Right lobe of liver (tissue), 4 donors: Measurements from ENCODE around the gene BTBD18.

ENCODE experiments used
- POLR2A ChIP-seq: fragments of 450-650 bp; IDR thresholded peaks from one replicate; pipeline ENCODE4 v1.6.1; 2017; ENCODE audit warnings: antibody characterized with exemption, mild to moderate bottlenecking
- TF ChIP-seq, protein P1 (sequence below), 4 donors: fragments of 200-600 bp in 3 of 4; fragments of 450-650 bp in 1 of 4; IDR thresholded peaks; one replicate each; pipeline versions ENCODE4 v1.5.1 to v1.8.0; 2016 to 2022; ENCODE audit warnings: antibody characterized with exemption in 4 of 4, mild to moderate bottlenecking in 2 of 4
- donor health status: DM: no; HTN: no; CAD: no.
- donor health status: DM: no; HTN: no; CAD: no.
- donor health status: DM: no; HTN: yes; CAD: no.

DNA sequence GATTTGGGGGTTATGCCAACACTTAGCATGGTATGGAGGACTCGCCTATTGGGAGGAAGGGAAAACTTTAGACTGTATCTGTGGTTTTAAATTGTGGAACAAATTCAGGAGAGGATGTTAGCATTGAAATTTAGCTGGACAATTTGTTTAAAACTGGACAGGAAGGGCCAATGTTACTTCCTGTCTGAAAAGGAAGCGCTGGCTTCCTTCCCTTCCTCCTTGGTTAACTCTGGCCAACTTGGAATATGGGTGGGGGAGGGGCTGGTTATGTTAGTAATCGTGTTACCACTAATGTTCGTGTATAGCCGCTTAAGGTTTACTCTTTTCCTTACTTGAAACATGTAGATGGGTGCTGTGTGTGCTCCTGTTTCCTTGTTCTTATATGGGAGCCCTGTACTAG is 23.9 kb upstream of the BTBD18 start:
- TF ChIP-seq, protein P1, sequence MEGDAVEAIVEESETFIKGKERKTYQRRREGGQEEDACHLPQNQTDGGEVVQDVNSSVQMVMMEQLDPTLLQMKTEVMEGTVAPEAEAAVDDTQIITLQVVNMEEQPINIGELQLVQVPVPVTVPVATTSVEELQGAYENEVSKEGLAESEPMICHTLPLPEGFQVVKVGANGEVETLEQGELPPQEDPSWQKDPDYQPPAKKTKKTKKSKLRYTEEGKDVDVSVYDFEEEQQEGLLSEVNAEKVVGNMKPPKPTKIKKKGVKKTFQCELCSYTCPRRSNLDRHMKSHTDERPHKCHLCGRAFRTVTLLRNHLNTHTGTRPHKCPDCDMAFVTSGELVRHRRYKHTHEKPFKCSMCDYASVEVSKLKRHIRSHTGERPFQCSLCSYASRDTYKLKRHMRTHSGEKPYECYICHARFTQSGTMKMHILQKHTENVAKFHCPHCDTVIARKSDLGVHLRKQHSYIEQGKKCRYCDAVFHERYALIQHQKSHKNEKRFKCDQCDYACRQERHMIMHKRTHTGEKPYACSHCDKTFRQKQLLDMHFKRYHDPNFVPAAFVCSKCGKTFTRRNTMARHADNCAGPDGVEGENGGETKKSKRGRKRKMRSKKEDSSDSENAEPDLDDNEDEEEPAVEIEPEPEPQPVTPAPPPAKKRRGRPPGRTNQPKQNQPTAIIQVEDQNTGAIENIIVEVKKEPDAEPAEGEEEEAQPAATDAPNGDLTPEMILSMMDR (IDR thresholded peaks at IDR 0.05): no peak
- TF ChIP-seq POLR2A: no peak
